Central memory CD8-positive, alpha-beta T cell (primary cell): ENCODE measurements around the gene MRPL1.

Experiments used
- ATAC-seq: fragments of 150-1000 bp; cut with Tn5 transposase; replicated peaks from 2 replicates; pipeline ENCODE4 v1.10.0; 2022; ENCODE audit warnings: mild to moderate bottlenecking, moderate FRiP score, moderate number of reproducible peaks; ENCODE audit not compliant: poor library complexity, severe bottlenecking; ENCODE audit errors: extremely low read depth
- DNase-seq, 2 donors: peaks; one replicate each; pipeline ENCODE4 v3.0.0; 2021; ENCODE audit warnings: low spot score in 2 of 2
- H3K27ac Mint-ChIP-seq: one replicate; pipeline ENCODE4 v1.8.0; 2022; ENCODE audit warnings: low read depth, mild to moderate bottlenecking, moderate library complexity, mixed read lengths
- H3K27me3 Mint-ChIP-seq: one replicate; pipeline ENCODE4 v1.8.0; 2022; ENCODE audit warnings: mixed read lengths
- H3K36me3 Mint-ChIP-seq: one replicate; pipeline ENCODE4 v1.8.0; 2022; ENCODE audit warnings: mild to moderate bottlenecking, moderate library complexity, mixed read lengths; ENCODE audit not compliant: insufficient read depth
- H3K4me1 Mint-ChIP-seq: one replicate; pipeline ENCODE4 v1.8.0; 2022; ENCODE audit warnings: mixed read lengths
- H3K4me3 Mint-ChIP-seq: one replicate; pipeline ENCODE4 v1.8.0; 2022; ENCODE audit warnings: mild to moderate bottlenecking, moderate library complexity, mixed read lengths
- H3K9me3 Mint-ChIP-seq: one replicate; pipeline ENCODE4 v1.8.0; 2022; ENCODE audit warnings: mixed read lengths

MRPL1 gene

DNA sequence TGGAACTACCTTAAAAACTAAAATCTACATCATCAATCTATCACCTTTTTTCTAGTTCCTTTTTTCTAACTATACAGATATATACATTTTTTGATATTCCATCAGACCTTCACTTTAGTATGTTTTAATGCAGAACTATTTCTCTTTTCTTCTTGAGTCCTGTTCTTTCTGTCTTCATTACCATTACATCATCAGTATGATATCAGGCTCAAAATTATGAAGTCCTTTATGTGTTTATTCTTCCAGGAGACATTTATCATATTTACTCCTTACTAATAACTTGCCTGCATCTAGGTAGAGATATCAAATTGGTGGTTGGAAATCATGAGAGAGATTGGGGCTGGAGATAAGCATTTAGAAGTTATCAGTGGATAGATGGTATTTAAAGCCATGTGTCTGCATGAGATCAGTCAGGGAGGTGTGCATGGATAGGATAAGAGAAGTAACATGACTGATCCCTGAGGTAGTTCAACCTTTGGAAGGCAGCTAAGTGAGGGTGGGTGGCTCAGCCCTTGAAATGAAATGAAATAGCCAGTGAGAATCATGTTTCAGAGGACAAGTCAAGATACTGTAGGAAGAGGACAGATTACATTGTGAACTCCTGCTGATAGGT, 43.1 kb downstream of the MRPL1 start:
- DNase-seq (no peak), ATAC-seq (no peak)
- Mint-ChIP-seq H3K27me3 (no peaks in the 10 kb centered on the region), H3K27ac (peak overlapping the region; percentile 9), H3K4me1 (peaks cover 2% of the 10 kb centered on the region), H3K4me3 (no peak overlapping the region), H3K36me3 (peaks cover 19% of the 10 kb centered on the region), H3K9me3 (no peaks in the 10 kb centered on the region)

DNA sequence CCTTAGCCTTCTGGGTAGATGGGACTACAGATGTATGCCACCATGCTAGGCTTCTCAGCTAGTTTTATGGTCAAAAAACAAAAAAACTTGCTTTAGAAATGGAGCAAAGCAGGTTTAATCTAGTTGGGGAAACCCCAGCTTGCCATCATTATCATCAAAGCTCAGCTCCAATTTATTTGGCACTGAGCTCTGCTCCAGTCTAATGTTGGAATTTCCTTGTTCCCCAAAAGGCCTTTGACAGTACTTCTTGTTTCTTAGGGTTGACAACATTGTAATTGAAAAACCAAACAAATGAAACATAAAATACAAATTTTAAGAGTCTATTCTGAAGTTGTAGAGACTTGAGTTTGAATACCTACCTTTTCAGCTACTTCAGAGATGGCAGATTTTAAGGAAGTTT, 48.0 kb downstream of the MRPL1 start:
- ATAC-seq (no peak), DNase-seq (no peak)
- Mint-ChIP-seq H3K36me3 (peaks cover 15% of the 10 kb centered on the region), H3K4me3 (no peak overlapping the region), H3K27me3 (no peaks in the 10 kb centered on the region), H3K9me3 (no peaks in the 10 kb centered on the region), H3K27ac (no peak overlapping the region), H3K4me1 (no peaks in the 10 kb centered on the region)

DNA sequence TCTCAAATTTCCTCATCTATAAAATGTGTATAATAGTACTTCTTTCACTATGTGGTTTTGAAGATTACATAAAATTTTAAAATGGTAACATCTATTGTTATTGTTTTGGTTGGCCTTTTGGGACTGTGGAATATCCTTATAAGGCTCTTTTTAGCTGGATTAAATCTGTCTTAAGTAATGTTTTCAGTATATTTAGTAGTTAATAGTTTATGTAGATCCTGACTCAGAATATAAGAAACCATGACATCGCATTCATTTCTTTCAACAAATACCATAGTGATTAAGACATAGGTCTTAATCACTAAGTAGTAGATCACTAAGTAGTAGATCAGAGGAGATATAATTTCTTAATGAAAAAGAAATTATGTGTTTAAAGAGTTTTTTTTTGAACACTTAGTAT, 48.5 kb downstream of the MRPL1 start:
- Mint-ChIP-seq H3K9me3 (no peaks in the 10 kb centered on the region), H3K27ac (no peak overlapping the region), H3K27me3 (no peaks in the 10 kb centered on the region), H3K4me3 (no peak overlapping the region), H3K4me1 (no peaks in the 10 kb centered on the region), H3K36me3 (peaks cover 14% of the 10 kb centered on the region)
- ATAC-seq (no peak), DNase-seq (no peak)

DNA sequence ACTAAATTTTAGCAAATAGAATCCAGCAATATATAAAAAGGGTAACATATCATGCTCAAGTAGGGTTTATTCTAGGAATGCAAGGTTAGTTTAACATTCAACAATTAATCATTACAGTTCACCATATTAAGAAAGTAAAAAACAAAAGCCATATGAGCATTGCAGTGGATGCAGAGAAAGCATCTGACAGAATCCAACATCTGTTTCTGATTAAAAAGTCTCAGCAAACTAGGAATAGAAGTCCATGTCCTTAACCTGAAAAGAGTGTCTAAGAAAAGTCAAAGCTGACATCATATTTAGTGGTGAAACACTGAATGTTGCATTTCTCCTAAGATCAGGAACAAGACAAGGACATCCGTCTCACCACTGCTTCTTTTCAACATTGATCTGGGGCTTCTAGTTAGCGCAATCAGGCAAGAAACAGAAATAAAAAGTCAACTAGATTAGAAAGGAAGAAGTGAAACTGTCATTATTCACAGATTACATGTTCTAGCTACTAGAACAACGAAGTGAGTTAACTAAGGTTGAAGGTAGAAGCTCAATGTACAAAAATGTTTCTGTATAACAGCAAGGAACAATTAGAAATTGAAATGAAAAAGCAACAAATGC, 49.3 kb downstream of the MRPL1 start:
- DNase-seq (no peak), ATAC-seq (no peak)
- Mint-ChIP-seq H3K9me3 (no peaks in the 10 kb centered on the region), H3K4me3 (no peak overlapping the region), H3K27me3 (no peaks in the 10 kb centered on the region), H3K27ac (no peak overlapping the region), H3K4me1 (no peaks in the 10 kb centered on the region), H3K36me3 (peaks cover 10% of the 10 kb centered on the region)

DNA sequence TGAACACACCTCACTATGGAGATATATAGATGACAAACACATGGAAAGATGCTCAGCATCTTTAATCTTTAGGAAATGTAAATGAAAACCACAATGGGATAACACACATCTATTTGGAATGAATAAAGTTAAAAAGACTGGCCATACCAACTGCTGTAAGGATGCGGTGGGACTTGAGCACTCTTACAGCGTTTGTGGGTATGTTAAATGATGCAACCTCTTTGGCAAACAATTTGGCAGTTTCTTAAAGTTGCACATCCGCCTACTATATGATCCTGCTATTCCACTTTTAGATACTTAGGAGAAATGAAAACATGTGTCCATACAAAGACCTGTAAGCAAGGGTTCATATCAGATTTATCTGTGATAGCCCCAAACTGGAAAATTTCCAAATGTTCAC, 50.7 kb downstream of the MRPL1 start:
- peaks cover 6% of the 10 kb centered on the region for H3K36me3 Mint-ChIP-seq
- H3K9me3 Mint-ChIP-seq = no peaks in the 10 kb centered on the region
- H3K27ac Mint-ChIP-seq = no peak overlapping the region
- DNase-seq = no peak
- ATAC-seq = no peak
- no peak overlapping the region for H3K4me3 Mint-ChIP-seq
- peaks cover 3% of the 10 kb centered on the region for H3K4me1 Mint-ChIP-seq
- no peaks in the 10 kb centered on the region for H3K27me3 Mint-ChIP-seq

DNA sequence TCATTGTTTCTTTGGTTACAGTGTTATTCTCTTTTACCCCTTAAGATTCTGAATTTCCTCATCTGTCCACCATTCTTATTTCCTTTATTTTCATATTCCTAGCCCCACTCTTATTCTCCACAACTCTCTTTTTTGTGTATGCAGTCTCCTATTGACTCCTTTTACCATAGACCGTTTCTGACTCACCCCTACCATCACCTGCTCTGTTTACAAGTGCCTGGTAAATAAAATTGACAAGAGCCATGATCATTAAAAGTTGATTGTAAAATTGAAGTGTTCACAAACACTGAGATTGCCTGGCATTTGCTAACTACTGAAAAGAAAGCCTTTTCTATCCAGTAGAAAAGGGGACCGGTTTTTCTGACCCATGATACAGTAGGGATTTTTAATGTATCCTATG, 54.4 kb downstream of the MRPL1 start:
- Mint-ChIP-seq H3K4me1 (peaks cover 10% of the 10 kb centered on the region), H3K4me3 (no peak overlapping the region), H3K27me3 (no peaks in the 10 kb centered on the region), H3K27ac (no peak overlapping the region), H3K36me3 (peaks cover 7% of the 10 kb centered on the region), H3K9me3 (no peaks in the 10 kb centered on the region)
- ATAC-seq (no peak), DNase-seq (no peak)

DNA sequence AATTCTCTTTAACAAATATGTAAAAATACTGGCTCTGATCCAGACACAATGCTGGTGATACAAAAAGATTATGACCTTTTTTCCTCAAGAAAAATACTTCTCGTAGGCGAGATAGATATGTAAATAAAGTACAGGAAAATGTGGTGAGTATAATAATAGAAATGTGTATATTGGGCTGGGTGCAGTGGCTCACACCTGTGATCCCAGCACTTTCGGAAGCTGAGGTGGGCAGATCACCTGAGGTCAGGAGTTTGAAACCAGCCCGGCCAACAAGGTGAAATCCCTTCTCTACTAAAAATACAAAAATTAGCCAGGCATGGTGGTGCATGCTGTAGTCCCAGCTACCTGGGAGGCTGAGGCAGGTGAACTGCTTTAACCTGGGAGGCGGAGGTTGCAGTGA, 55.0 kb downstream of the MRPL1 start:
- H3K9me3 Mint-ChIP-seq = no peaks in the 10 kb centered on the region
- ATAC-seq = no peak

DNA sequence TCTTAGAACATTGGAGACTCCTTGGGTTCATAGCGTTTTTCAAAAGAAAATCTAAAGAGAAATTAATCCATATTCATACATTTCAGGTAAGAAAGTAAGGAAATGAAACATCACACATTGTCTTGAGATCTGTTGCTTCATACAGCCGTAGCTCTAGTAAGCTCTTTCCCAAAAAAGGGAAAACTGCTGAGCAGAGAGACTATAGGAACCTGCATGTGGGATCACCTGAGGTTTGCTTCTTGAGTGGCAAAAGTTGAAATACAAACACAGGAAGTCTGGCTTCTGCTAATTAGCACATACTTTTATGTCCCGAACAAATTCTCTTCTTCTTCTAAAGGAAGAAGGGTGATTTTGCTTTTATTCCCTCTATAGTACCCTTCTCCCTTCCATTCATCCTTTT, 57.7 kb downstream of the MRPL1 start:
- peaks cover 10% of the 10 kb centered on the region for H3K4me1 Mint-ChIP-seq
- H3K36me3 Mint-ChIP-seq = peaks cover 9% of the 10 kb centered on the region
- ATAC-seq = no peak
- no peak overlapping the region for H3K4me3 Mint-ChIP-seq
- no peaks in the 10 kb centered on the region for H3K27me3 Mint-ChIP-seq
- no peaks in the 10 kb centered on the region for H3K9me3 Mint-ChIP-seq
- DNase-seq = no peak
- H3K27ac Mint-ChIP-seq = no peak overlapping the region

More for the DNA sequence above, 55.0 kb downstream of the MRPL1 start:
- Mint-ChIP-seq H3K4me3 (no peak overlapping the region), H3K27ac (no peak overlapping the region), H3K27me3 (no peaks in the 10 kb centered on the region), H3K36me3 (peaks cover 7% of the 10 kb centered on the region), H3K4me1 (peaks cover 10% of the 10 kb centered on the region)
- no peak for DNase-seq

DNA sequence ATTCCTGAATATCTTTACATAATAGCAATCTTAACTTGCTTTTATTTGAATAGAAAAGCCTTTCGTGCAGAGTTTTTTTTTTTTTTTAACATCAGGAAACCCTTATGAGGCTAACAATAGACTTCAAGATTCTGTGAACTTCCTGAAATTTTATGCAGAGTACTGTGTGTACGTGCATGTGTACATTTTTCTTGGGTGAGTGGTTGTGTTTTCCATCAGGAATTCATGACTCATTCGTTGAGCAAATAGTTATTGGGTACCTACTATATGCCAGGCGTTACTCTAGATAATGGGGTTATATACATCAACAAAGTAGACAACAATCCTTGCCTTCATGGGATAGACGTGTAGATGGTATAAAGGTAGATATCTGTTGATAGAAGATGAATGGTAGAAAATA, 59.1 kb downstream of the MRPL1 start:
- Mint-ChIP-seq H3K4me3 (no peak overlapping the region), H3K9me3 (no peaks in the 10 kb centered on the region), H3K36me3 (peaks cover 11% of the 10 kb centered on the region), H3K27me3 (no peaks in the 10 kb centered on the region), H3K27ac (no peak overlapping the region), H3K4me1 (peaks cover 10% of the 10 kb centered on the region)
- DNase-seq = no peak
- no peak for ATAC-seq

DNA sequence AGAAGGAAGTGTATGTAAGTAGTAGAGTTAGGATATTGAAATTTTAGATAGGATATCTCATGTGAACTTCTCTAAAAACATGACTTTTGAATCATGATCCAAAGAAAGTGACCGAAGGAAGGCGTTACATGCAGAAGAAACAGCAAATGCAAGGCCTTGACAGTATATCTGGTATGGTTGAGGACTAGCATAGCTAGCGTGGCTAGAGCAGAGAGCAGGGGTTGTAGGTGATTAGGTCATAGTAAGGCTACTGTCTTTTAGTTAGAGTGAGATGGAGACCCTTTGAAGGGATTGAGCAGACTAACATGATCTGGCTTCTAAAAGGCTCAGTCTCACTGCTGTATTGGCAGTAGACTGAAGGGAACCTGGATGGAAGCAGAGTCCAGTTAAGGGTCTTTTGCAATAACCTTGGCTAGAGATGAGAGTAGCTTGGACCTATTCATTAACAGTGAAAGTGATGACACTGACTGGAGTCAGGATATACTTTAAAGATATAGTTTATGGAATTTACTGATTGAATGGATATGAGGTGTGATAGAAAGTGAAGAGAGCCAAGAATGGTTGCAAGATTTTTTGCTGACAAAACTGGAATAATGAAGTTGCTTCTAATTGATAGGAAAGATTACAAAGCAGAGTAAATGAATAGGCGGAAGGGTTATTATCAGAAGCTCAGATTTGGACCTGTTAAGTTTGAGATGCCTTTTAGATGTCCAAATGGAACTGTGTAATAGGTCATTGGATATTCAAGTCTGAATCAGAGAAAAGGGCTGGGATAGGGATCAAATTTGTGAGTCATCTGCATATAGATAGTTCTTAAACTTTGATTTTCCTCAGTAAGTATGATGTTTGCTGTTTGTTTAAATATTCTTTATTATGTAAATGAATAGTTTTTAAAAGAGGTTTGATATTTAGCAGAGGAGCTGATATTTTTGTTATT, 59.8 kb downstream of the MRPL1 start:
- H3K36me3 Mint-ChIP-seq = peaks cover 12% of the 10 kb centered on the region
- no peak overlapping the region for H3K27ac Mint-ChIP-seq
- no peaks in the 10 kb centered on the region for H3K27me3 Mint-ChIP-seq
- peaks cover 10% of the 10 kb centered on the region for H3K4me1 Mint-ChIP-seq
- H3K4me3 Mint-ChIP-seq = no peak overlapping the region
- ATAC-seq (no peak), DNase-seq (no peak)
- no peaks in the 10 kb centered on the region for H3K9me3 Mint-ChIP-seq

DNA sequence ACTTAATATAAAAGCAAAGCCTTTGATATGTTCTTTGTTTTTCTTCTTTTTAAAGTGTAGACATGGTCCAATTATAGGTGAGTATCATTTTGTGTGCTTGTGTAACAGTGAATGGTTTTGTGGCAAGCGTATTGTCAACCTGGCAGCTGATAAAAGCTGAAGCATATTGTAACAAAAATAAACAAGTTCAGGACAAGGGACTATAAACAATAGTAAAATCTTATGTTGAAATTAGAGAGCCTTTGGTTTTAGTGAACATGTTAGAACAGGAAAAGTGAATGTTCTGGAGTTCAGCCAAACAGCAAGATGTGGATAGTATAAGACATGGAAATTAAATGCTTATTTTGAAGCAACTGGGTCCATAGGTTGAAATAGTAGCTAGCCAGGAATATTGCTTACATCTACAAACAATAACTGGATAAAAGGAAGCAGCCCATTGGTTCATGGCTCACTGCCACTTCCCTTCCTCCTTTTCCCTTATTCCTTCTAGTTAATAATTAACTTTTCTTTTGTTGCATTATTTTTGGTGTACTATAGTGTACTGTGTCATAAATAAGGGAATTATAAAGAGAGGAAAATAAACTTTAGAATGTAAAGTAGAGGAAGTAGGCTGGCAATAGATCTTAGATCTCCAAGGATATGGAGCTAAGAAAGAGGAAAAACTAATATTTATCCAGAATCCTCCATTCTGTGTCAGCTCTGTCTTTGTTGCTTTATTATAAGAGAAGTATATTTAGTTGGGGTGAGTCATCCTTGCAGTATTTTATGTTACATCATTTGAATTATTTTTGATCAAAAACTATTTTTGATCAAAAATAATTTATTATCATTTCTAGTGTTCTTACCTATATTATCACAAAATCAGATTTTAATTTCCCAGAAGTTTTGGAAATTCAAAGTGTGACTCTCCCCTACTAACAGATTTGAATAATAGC, 65.6 kb downstream of the MRPL1 start:
- Mint-ChIP-seq H3K36me3 (peaks cover 14% of the 10 kb centered on the region), H3K4me1 (no peaks in the 10 kb centered on the region), H3K27ac (no peak overlapping the region), H3K4me3 (no peak overlapping the region), H3K27me3 (no peaks in the 10 kb centered on the region), H3K9me3 (no peaks in the 10 kb centered on the region)
- DNase-seq (no peak), ATAC-seq (no peak)

DNA sequence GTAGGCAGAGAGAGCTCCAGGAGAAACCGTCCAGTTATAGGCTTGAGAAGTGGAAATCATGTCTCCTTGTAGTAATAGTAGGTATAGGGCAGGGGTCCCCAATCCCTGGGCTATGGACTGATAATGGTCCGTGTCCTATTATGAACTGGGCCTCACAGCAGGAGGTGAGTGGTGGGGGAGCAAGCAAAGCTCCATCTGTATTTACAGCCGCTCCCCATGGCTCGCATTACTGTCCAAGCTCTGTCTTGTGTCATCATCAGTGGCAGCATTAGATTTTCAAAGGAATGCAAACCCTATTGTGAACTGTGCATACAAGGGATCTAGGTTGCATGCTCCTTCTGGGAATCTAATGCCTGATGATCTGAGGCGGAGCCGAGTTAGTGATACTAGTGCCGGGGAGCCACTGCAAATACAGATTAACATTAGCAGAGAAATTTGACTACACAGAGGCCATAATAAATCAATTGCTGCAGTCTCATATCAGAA, 67.6 kb downstream of the MRPL1 start:
- Mint-ChIP-seq H3K27me3 (no peaks in the 10 kb centered on the region), H3K27ac (no peak overlapping the region), H3K36me3 (peaks cover 15% of the 10 kb centered on the region), H3K4me1 (no peaks in the 10 kb centered on the region), H3K4me3 (no peak overlapping the region), H3K9me3 (no peaks in the 10 kb centered on the region)
- no peak for ATAC-seq
- no peak for DNase-seq
